Ovary (tissue), 3 donors: ENCODE results near the gene ELFN1.

Experiments used
- EP300 ChIP-seq: sonication (generic); formaldehyde crosslinking; IDR thresholded peaks from one replicate; pipeline ENCODE4 v1.6.1; 2017; ENCODE audit warnings: antibody characterized with exemption
- TF ChIP-seq, protein P1 (sequence below), 3 donors: fragments of 450-650 bp in 2 of 3; fragments of 200-600 bp in 1 of 3; IDR thresholded peaks; one replicate each; pipeline versions ENCODE4 v1.5.1 to v1.8.0; 2016 to 2022; ENCODE audit warnings: antibody characterized with exemption in 3 of 3, mild to moderate bottlenecking in 1 of 3
- donor health status: DM: no; HTN: no; CAD: no.

DNA sequence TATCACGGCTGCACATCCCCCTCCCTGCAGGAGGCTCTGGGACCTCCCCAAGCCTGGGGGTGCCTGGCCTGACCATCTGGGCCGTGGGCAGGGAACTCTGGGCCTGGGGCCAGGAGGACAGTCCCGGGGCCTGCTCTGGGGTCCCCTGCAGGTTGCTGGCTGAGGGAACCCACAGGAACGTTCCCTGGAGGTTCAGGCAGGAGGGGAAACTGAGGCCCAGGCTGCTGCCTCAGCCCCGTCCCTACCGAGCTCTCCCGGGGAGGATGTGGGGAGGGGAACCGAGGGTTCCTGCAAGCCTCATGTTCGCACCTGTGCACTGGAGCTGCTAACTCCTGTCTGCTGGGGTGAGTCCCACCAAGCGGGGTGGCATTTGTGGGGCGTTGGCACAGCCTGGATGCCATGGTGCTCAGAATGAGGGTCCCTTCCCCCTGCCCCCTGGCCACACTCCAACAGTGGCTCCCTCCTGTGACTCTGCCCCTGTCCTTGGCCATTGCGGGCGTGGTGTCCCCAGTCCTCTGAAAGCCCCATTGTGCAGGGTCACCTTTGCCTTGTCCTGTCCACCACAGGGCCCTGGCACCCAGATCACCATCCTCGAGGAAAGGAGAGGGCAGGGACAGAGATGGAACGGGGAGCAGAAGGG, 9.4 kb downstream of the ELFN1 start:
- TF ChIP-seq, protein P1, sequence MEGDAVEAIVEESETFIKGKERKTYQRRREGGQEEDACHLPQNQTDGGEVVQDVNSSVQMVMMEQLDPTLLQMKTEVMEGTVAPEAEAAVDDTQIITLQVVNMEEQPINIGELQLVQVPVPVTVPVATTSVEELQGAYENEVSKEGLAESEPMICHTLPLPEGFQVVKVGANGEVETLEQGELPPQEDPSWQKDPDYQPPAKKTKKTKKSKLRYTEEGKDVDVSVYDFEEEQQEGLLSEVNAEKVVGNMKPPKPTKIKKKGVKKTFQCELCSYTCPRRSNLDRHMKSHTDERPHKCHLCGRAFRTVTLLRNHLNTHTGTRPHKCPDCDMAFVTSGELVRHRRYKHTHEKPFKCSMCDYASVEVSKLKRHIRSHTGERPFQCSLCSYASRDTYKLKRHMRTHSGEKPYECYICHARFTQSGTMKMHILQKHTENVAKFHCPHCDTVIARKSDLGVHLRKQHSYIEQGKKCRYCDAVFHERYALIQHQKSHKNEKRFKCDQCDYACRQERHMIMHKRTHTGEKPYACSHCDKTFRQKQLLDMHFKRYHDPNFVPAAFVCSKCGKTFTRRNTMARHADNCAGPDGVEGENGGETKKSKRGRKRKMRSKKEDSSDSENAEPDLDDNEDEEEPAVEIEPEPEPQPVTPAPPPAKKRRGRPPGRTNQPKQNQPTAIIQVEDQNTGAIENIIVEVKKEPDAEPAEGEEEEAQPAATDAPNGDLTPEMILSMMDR (IDR thresholded peaks at IDR 0.05) = no peak
- TF ChIP-seq EP300 = no peak
